Osteoblast (primary cell): ENCODE measurements around the gene ATP5F1E. TPM values are rescaled to one million over a fixed set of nuclear protein-coding genes. Genes with fewer than 3 reads are reported as not detected.
A peak's percentile ranks its signal among the peaks of the same experiment; 100 is the strongest.

Experiments
- DNase-seq: peaks from one replicate; pipeline ENCODE4 v3.0.0; 2011; ENCODE audit warnings: low spot score, mixed read lengths; ENCODE audit not compliant: insufficient read length; ENCODE audit errors: missing footprints
- H2AFZ ChIP-seq: 2 replicates; pipeline ENCODE4 v1.6.0; 2011; ENCODE audit warnings: mild to moderate bottlenecking, low read length
- H3K27ac ChIP-seq: 2 replicates; pipeline ENCODE4 v1.5.1; 2011; ENCODE audit warnings: mild to moderate bottlenecking, low read depth, low read length, moderate library complexity
- H3K27me3 ChIP-seq: 2 replicates; pipeline ENCODE4 v1.6.0; 2012; ENCODE audit warnings: mild to moderate bottlenecking, control low read depth, inconsistent platforms, low read length, moderate library complexity; ENCODE audit not compliant: insufficient read depth
- H3K36me3 ChIP-seq: 2 replicates; pipeline ENCODE4 v1.5.1; 2011; ENCODE audit warnings: mild to moderate bottlenecking, low read length, control low read depth, moderate library complexity; ENCODE audit not compliant: insufficient read depth
- H3K4me1 ChIP-seq: 2 replicates; pipeline ENCODE4 v1.5.1; 2011; ENCODE audit warnings: mild to moderate bottlenecking, low read length, control low read depth, moderate library complexity; ENCODE audit not compliant: insufficient read depth
- H3K4me2 ChIP-seq: 2 replicates; pipeline ENCODE4 v1.6.0; 2011; ENCODE audit warnings: mild to moderate bottlenecking, low read length; ENCODE audit not compliant: insufficient read depth
- H3K4me3 ChIP-seq: fragments of 200-600 bp; sonication (generic); 3 replicates; pipeline ENCODE4 v1.5.1; 2012; ENCODE audit warnings: mild to moderate bottlenecking, low read length, inconsistent platforms; ENCODE audit not compliant: insufficient read depth
- H3K79me2 ChIP-seq: 2 replicates; pipeline ENCODE4 v1.6.0; 2012; ENCODE audit warnings: mild to moderate bottlenecking, low read length, control low read depth, inconsistent platforms; ENCODE audit not compliant: insufficient read depth
- H3K9me3 ChIP-seq: 2 replicates; pipeline ENCODE4 v1.5.1; 2011; ENCODE audit warnings: low read depth, low read length, control low read depth
- H4K20me1 ChIP-seq: 2 replicates; pipeline ENCODE4 v1.6.0; 2012; ENCODE audit warnings: mild to moderate bottlenecking, low read length, control low read depth; ENCODE audit not compliant: insufficient read depth
- CTCF ChIP-seq: IDR thresholded peaks from 2 replicates; pipeline ENCODE4 v1.5.1; 2011; ENCODE audit warnings: mild to moderate bottlenecking, low read depth, low read length, moderate library complexity; ENCODE audit errors: extremely low read depth
- total RNA-seq: library from RNA; depleted of rRNA; stranded (reverse); fragments of >200 nt; gene quantifications from 2 replicates; pipeline ENCODE4 v1.2.3, GENCODE V29; 2012

ATP5F1E gene
- 19.5 and 23.0 TPM in 2 replicates for total RNA-seq

DNA sequence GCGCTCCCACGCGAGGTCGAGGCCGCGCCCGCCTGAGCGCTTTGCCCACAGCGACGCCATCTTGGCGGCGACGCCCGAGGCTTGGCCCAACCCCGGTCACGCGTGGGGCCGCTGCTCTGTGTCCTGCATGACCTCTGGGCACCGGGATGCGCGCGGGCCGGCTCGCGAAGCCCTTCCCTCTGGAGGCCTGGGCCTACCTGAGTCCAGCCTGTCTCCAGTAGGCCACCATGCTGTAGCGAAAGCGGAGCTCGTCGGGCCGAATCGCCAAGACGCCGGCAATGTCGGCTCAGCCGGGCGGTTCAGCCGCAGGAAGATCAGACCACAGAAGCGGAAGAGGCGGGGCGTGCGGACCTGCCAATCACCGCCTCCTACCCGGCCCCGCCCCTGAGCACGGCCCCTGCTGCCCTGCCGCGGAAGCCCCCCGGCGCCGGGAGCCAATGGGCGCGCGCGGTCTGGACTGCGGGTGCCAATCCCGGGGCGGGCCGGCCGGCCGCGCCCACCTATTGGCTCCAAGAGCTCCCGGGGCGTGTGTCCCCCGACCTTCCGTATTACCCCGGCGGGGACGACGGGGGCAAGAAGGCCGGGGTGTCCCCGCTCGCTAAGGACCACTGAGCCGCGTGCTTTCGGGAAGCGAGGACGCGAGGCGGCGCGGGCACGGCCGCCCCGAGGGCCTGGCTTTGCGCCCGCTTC lies at the start of gene ATP5F1E:
ATP5F1E (minus strand) TSS at position 313 of the 690 bp plus-strand sequence; CDS start at position 229, 84 bp downstream.
- Histone ChIP-seq H3K79me2 (peaks cover 62% of the 10 kb centered on the region), H3K4me2 (peak within 1 kb of the TSS; percentile 90), H4K20me1 (peaks cover 20% of the 10 kb centered on the region), H3K4me3 (peak within 1 kb of the TSS; percentile 88), H3K4me1 (peaks cover 45% of the 10 kb centered on the region), H2AFZ (peak within 1 kb of the TSS; percentile 81), H3K36me3 (peaks cover 44% of the 10 kb centered on the region), H3K27ac (peak within 1 kb of the TSS; percentile 78), H3K27me3 (no peaks in the 10 kb centered on the region), H3K9me3 (no peaks in the 10 kb centered on the region)
- TF ChIP-seq CTCF = no peak
- peak; percentile 98 for DNase-seq

- Histone ChIP-seq H3K4me3 (no peak overlapping the region), H2AFZ (no peak overlapping the region), H3K9me3 (no peaks in the 10 kb centered on the region), H3K27ac (no peak overlapping the region), H3K4me2 (no peak overlapping the region), H3K27me3 (peaks cover 19% of the 10 kb centered on the region), H3K4me1 (peaks cover 6% of the 10 kb centered on the region), H4K20me1 (no peaks in the 10 kb centered on the region), H3K79me2 (no peaks in the 10 kb centered on the region), H3K36me3 (no peaks in the 10 kb centered on the region)
- no peak for TF ChIP-seq CTCF
- no peak for DNase-seq
Observed at GRCh38 chr20:59081036-59081435, 48.9 kb upstream of the ATP5F1E start.

DNA sequence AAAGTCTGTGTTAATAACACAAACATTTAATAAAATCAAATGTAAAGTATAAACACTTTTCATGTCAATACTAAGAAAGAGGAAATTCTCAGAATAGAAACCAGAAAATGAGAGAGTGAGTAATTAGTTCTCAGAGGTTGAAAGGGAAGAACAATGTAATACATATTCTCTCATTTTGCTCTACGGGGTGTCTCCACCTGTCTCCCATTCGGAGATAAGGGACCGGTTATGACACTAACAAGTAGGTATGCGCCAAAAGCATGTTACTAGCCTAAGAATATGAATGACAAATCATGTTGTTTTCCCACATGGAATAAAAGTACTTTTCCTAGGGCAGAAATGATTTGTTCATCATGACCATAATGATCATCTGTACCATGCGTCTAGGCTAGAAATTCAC lies 46.1 kb upstream of the ATP5F1E start:
- no peak overlapping the region for H3K4me3 ChIP-seq
- H3K27ac ChIP-seq = no peak overlapping the region
- TF ChIP-seq CTCF = no peak
- H3K27me3 ChIP-seq = peaks cover 18% of the 10 kb centered on the region
- no peak overlapping the region for H2AFZ ChIP-seq
- no peaks in the 10 kb centered on the region for H3K79me2 ChIP-seq
- DNase-seq = no peak
- H4K20me1 ChIP-seq = no peaks in the 10 kb centered on the region
- no peaks in the 10 kb centered on the region for H3K36me3 ChIP-seq
- H3K4me1 ChIP-seq = peaks cover 6% of the 10 kb centered on the region
- H3K4me2 ChIP-seq = no peak overlapping the region
- no peaks in the 10 kb centered on the region for H3K9me3 ChIP-seq

- Histone ChIP-seq H3K4me1 (peaks cover 3% of the 10 kb centered on the region), H4K20me1 (no peaks in the 10 kb centered on the region), H3K4me2 (no peak overlapping the region), H3K79me2 (no peaks in the 10 kb centered on the region), H3K27me3 (peaks cover 21% of the 10 kb centered on the region), H3K9me3 (no peaks in the 10 kb centered on the region), H3K36me3 (no peaks in the 10 kb centered on the region), H3K27ac (no peak overlapping the region), H3K4me3 (no peak overlapping the region), H2AFZ (no peak overlapping the region)
- no peak for TF ChIP-seq CTCF
- no peak for DNase-seq
Observed at GRCh38 chr20:59077705-59078104, 45.6 kb upstream of the ATP5F1E start.
